IPS-20b (cell line): ENCODE results near the gene TMEM248.
"Not testable (repeated sequence)": the region's sequence is repeated elsewhere in the genome, so short reads cannot be mapped to it uniquely, and the experiment has no call there.

Experiments
- H3K27ac ChIP-seq: one replicate; pipeline ENCODE4 v1.5.1; 2013; ENCODE audit warnings: low read length
- H3K27me3 ChIP-seq: 2 replicates; pipeline ENCODE4 v1.6.1; 2013; ENCODE audit warnings: mild to moderate bottlenecking, low read length, inconsistent platforms; ENCODE audit not compliant: insufficient read depth
- H3K36me3 ChIP-seq: 2 replicates; pipeline ENCODE4 v1.6.1; 2013; ENCODE audit warnings: low read depth, mild to moderate bottlenecking, inconsistent platforms, low read length, moderate library complexity; ENCODE audit not compliant: insufficient read depth
- H3K4me1 ChIP-seq: 2 replicates; pipeline ENCODE4 v1.6.1; 2013; ENCODE audit warnings: mild to moderate bottlenecking, control low read depth, inconsistent platforms, low read length, moderate library complexity; ENCODE audit not compliant: insufficient read depth
- H3K4me3 ChIP-seq: 2 replicates; pipeline ENCODE4 v1.5.1; 2013; ENCODE audit warnings: mild to moderate bottlenecking, low read length, inconsistent platforms
- H3K9ac ChIP-seq: 2 replicates; pipeline ENCODE4 v1.6.1; 2013; ENCODE audit warnings: low read depth, mild to moderate bottlenecking, inconsistent platforms, low read length, moderate library complexity
- H3K9me3 ChIP-seq: 2 replicates; pipeline ENCODE4 v1.6.1; 2013; ENCODE audit warnings: mild to moderate bottlenecking, low read depth, low read length, inconsistent platforms; ENCODE audit not compliant: insufficient read depth

TMEM248 gene

DNA sequence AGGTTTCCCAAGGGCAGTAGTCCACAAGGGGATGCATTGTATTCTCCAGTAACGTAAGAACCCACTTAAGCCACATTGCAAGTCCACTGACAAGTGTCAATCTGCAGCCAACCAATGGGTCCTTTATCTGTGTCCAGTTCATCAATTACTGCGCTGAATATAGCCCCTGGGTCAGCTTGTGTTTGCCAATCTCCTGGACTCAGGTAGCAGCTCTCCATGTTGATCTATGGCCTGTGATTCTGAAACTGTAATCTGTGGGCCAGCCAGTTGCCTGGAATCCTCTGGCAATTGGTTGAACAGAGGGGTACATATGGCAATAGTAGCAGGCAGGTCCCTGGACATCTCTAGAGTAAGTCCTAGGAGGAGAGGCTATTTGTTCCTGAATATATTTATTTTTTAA lies 8.8 kb upstream of the TMEM248 start:
- Histone ChIP-seq H3K9ac (no peak overlapping the region), H3K27ac (no peak overlapping the region), H3K27me3 (no peaks in the 10 kb centered on the region), H3K4me3 (no peak overlapping the region), H3K4me1 (no peaks in the 10 kb centered on the region), H3K9me3 (no peaks in the 10 kb centered on the region), H3K36me3 (no peaks in the 10 kb centered on the region)

- H3K9me3 ChIP-seq, result no peaks in the 10 kb centered on the region
- H3K36me3 ChIP-seq, result no peaks in the 10 kb centered on the region
- H3K4me3 ChIP-seq, result no peak overlapping the region
- no peaks in the 10 kb centered on the region for H3K27me3 ChIP-seq
- H3K4me1 ChIP-seq, result no peaks in the 10 kb centered on the region
- no peak overlapping the region for H3K27ac ChIP-seq
- no peak overlapping the region for H3K9ac ChIP-seq
These were observed 7.6 kb upstream of the TMEM248 start for GRCh38 chr7:66913118-66914037.

DNA sequence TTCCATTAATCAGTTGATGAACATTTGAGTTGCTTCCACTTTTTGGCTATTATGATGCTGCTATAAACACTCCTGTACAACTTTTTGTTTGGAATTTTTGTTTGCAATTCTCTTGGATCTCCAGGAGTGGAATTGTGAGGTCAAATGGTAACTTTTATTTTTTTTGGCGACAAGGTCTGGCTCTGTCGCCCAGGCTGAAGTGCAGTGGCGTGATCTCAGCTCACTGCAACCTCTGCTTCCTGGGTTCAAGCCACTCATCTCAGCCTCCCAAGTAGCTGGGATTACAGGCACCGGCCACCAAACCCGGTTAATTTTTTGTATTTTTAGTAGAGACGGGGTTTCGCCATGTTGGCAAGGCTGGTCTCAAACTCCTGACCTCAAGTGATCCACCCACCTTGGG lies 3.1 kb upstream of the TMEM248 start:
- not testable (repeated sequence) for H3K36me3 ChIP-seq, H3K27ac ChIP-seq, H3K4me3 ChIP-seq, H3K27me3 ChIP-seq, H3K9ac ChIP-seq, H3K4me1 ChIP-seq, H3K9me3 ChIP-seq

DNA sequence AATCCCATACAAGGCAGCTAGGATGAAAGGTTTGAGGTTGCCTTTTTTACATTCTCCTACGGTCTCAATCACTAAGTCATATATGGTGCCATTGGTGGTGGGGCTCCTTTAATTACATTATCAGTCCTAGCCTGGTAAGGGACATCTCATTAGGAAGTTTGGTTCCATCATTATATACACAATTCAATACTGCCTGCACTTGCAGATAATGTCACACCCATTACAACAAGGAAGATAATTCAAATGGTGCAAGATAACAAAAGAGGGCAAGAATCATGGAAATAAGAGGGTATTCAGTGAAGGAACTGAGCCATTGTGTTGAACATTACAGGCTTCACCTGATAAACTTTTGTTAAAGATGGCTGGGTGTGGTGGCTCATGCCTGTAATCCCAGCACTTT lies 1.7 kb upstream of the TMEM248 start:
- no peaks in the 10 kb centered on the region for H3K9me3 ChIP-seq
- H3K4me3 ChIP-seq, result no peak overlapping the region
- no peak overlapping the region for H3K27ac ChIP-seq
- no peaks in the 10 kb centered on the region for H3K36me3 ChIP-seq
- peaks cover 5% of the 10 kb centered on the region; the same call in 1 of the 2 replicates for H3K4me1 ChIP-seq
- no peaks in the 10 kb centered on the region for H3K27me3 ChIP-seq
- H3K9ac ChIP-seq, result no peak overlapping the region

- peaks cover 5% of the 10 kb centered on the region; the same call in 1 of the 2 replicates for H3K4me1 ChIP-seq
- no peaks in the 10 kb centered on the region for H3K36me3 ChIP-seq
- H3K9me3 ChIP-seq, result no peaks in the 10 kb centered on the region
- no peak overlapping the region for H3K9ac ChIP-seq
- H3K27me3 ChIP-seq, result no peaks in the 10 kb centered on the region
- no peak overlapping the region for H3K27ac ChIP-seq
- H3K4me3 ChIP-seq, result no peak overlapping the region
These were observed 1.3 kb upstream of the TMEM248 start for GRCh38 chr7:66919704-66920103.

DNA sequence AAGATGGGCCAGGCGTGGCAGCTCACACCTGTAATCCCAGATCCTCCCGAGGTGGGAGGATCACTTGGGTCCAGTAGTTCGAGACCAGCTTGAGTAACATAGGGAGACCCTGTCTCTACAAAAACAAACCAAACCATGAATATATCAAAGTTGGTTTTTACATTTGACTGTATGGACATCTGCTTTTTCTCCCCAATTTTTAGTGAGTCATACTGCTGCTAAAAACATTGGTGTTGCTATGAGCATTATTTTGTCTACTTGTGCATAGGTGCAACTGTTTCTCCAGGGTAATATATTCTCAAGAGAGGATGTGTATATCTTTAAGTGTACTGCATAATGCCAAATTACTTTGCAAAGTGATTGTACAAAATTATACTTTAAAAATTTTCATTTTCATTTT lies 769 bp upstream of the TMEM248 start:
- no peak overlapping the region for H3K27ac ChIP-seq
- H3K4me3 ChIP-seq, result peak overlapping the region; percentile 87
- H3K27me3 ChIP-seq, result no peaks in the 10 kb centered on the region
- H3K9me3 ChIP-seq, result no peaks in the 10 kb centered on the region
- H3K9ac ChIP-seq, result peak overlapping the region; percentile 79; the same call in 1 of the 2 replicates
- H3K36me3 ChIP-seq, result no peaks in the 10 kb centered on the region
- H3K4me1 ChIP-seq, result peaks cover 5% of the 10 kb centered on the region; the same call in 1 of the 2 replicates

GRCh38 chr7:66921396-66921917 lies 432 bp downstream of the TMEM248 start:
- H3K9ac ChIP-seq, result peak overlapping the region; percentile 91; the same call in 1 of the 2 replicates
- peak overlapping the region; percentile 87 for H3K4me3 ChIP-seq

DNA sequence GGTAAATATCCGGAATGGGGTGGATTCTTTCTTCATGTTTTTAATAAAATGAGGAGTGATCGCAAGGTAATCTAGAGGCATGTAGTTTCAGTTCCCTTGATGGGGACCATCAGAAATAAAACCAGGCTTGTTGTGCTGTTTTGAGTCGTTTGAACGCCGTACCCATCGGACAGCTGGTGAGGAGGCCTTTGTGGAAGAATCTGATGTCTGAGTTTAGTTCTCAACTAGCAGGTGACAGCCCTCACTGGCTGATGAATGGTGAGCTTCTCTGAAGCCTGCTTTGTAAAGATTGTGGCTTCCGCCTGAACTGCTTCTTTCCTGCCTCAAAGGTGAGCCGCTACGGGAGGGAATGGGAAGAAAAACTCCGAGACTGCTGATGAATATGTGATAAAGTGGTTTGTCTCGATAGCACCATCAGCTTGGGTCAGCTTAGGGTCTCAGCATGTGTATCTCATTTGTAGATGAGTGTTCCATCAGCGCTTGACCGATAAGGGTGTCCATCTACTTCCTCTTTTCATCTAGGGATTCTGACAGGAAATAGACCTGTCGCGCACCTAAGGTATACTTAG lies 977 bp downstream of the TMEM248 start:
- no peaks in the 10 kb centered on the region for H3K36me3 ChIP-seq
- H3K4me1 ChIP-seq, result peaks cover 5% of the 10 kb centered on the region; the same call in 1 of the 2 replicates
- no peak overlapping the region for H3K27ac ChIP-seq
- H3K4me3 ChIP-seq, result peak overlapping the region; percentile 87
- peak overlapping the region; percentile 91; the same call in 1 of the 2 replicates for H3K9ac ChIP-seq
- H3K27me3 ChIP-seq, result no peaks in the 10 kb centered on the region
- H3K9me3 ChIP-seq, result no peaks in the 10 kb centered on the region

More at GRCh38 chr7:66921396-66921917, 432 bp downstream of the TMEM248 start:
- Histone ChIP-seq H3K27ac (no peak overlapping the region), H3K9me3 (no peaks in the 10 kb centered on the region), H3K36me3 (no peaks in the 10 kb centered on the region), H3K27me3 (no peaks in the 10 kb centered on the region), H3K4me1 (peaks cover 5% of the 10 kb centered on the region; the same call in 1 of the 2 replicates)

DNA sequence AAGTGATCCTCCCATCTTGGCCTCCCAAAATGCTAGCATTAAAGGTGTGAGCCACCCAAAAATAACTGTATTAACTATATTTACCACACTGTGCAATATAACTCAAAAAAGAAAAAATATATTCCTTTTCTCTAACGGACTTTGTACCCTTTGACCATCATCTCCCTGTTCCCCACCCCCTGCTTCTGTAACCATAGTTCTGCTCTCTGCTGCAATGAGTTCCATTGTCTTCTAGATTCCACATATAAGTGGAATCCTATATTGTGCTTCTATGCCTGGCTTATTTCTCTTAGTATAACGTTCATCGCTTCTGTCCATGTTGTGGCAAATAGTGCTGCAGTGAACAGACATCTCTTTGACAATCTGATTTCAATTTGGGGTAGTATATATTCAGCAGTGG lies 4.2 kb downstream of the TMEM248 start:
- no peak overlapping the region for H3K27ac ChIP-seq
- no peaks in the 10 kb centered on the region; the same call in 1 of the 2 replicates for H3K36me3 ChIP-seq
- no peaks in the 10 kb centered on the region for H3K27me3 ChIP-seq
- no peak overlapping the region for H3K4me3 ChIP-seq
- no peak overlapping the region for H3K9ac ChIP-seq
- peaks cover 5% of the 10 kb centered on the region; the same call in 1 of the 2 replicates for H3K4me1 ChIP-seq
- H3K9me3 ChIP-seq, result no peaks in the 10 kb centered on the region

GRCh38 chr7:66927348-66927948 lies 6.4 kb downstream of the TMEM248 start:
- Histone ChIP-seq H3K4me3 (no peak overlapping the region), H3K9me3 (no peaks in the 10 kb centered on the region), H3K27ac (no peak overlapping the region), H3K27me3 (no peaks in the 10 kb centered on the region), H3K36me3 (no peaks in the 10 kb centered on the region; the same call in 1 of the 2 replicates), H3K9ac (no peak overlapping the region), H3K4me1 (no peaks in the 10 kb centered on the region)

- H3K9ac ChIP-seq, result no peak overlapping the region
These were observed 7.4 kb downstream of the TMEM248 start for GRCh38 chr7:66928388-66928787.

More at GRCh38 chr7:66928388-66928787, 7.4 kb downstream of the TMEM248 start:
- Histone ChIP-seq H3K9me3 (no peaks in the 10 kb centered on the region), H3K27me3 (no peaks in the 10 kb centered on the region), H3K36me3 (no peaks in the 10 kb centered on the region; the same call in 1 of the 2 replicates), H3K4me3 (no peak overlapping the region), H3K4me1 (no peaks in the 10 kb centered on the region), H3K27ac (no peak overlapping the region)
